Glutamatergic neuron (in vitro differentiated cells): ENCODE data around the gene GMDS. TPM values are rescaled to one million over a fixed set of nuclear protein-coding genes. Genes with fewer than 3 reads are reported as not detected.

Experiments used
- DNase-seq: peaks from one replicate; pipeline ENCODE4 v3.0.0; 2022
- H3K27ac Mint-ChIP-seq: one replicate; pipeline ENCODE4 v1.8.0; 2020; ENCODE audit warnings: mild to moderate bottlenecking, mixed read lengths, inconsistent platforms; ENCODE audit not compliant: unreplicated experiment
- H3K27me3 Mint-ChIP-seq: one replicate; pipeline ENCODE4 v1.8.0; 2020; ENCODE audit warnings: mild to moderate bottlenecking, moderate library complexity, mixed read lengths, inconsistent platforms; ENCODE audit not compliant: unreplicated experiment
- H3K36me3 Mint-ChIP-seq: one replicate; pipeline ENCODE4 v1.8.0; 2020; ENCODE audit warnings: mild to moderate bottlenecking, mixed read lengths, inconsistent platforms; ENCODE audit not compliant: unreplicated experiment
- H3K4me1 Mint-ChIP-seq: one replicate; pipeline ENCODE4 v1.8.0; 2020; ENCODE audit warnings: mild to moderate bottlenecking, low read depth, mixed read lengths, inconsistent platforms; ENCODE audit not compliant: unreplicated experiment
- H3K4me3 Mint-ChIP-seq: one replicate; pipeline ENCODE4 v1.8.0; 2020; ENCODE audit warnings: mild to moderate bottlenecking, mixed read lengths, inconsistent platforms; ENCODE audit not compliant: unreplicated experiment
- H3K9me3 Mint-ChIP-seq: one replicate; pipeline ENCODE4 v1.8.0; 2020; ENCODE audit warnings: mild to moderate bottlenecking, moderate library complexity, mixed read lengths, inconsistent platforms; ENCODE audit not compliant: unreplicated experiment
- total RNA-seq: library from RNA; stranded (reverse); fragmentation: NEBNext Ultra II Directional; extraction: Animal tissue kit (Norgen Biotek cat#: 25700); gene quantifications from one replicate; pipeline ENCODE4 v1.2.1, GENCODE V29; 2021; ENCODE audit not compliant: unreplicated experiment
- TF ChIP-seq, protein P1 (sequence below): fragments of 200-600 bp; sonication (generic); IDR thresholded peaks from one replicate; pipeline ENCODE4 v1.5.0; 2021; ENCODE audit not compliant: partially characterized antibody, unreplicated experiment

The GMDS gene
- total RNA-seq, 1 donor from 2014 or later, result 8.9 TPM

DNA sequence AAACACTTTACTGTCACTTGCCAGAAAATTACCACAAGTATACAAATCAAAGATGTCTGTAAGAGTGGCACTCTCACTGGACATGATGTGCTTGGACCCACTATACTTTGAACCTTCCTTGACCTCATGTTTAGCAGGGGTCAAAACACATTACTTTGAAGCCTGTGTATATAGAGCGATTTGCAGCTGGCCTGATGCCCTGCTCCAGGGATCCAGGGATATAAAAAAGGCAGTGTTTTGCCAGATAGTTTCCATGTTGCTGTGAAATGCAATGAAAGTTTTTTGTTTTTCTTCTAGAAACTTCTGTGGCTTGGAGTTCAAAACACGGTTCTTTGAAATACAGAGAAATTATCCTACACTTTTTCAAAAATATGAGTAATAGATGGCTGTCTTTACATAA lies 470.0 kb downstream of the GMDS start:
- H3K36me3 Mint-ChIP-seq, result no peaks in the 10 kb centered on the region
- peaks cover 2% of the 10 kb centered on the region for H3K27me3 Mint-ChIP-seq
- no peaks in the 10 kb centered on the region for H3K9me3 Mint-ChIP-seq
- H3K27ac Mint-ChIP-seq, result no peak overlapping the region
- no peak overlapping the region for H3K4me3 Mint-ChIP-seq
- H3K4me1 Mint-ChIP-seq, result peaks cover 16% of the 10 kb centered on the region
- no peak for DNase-seq
- TF ChIP-seq, protein P1, sequence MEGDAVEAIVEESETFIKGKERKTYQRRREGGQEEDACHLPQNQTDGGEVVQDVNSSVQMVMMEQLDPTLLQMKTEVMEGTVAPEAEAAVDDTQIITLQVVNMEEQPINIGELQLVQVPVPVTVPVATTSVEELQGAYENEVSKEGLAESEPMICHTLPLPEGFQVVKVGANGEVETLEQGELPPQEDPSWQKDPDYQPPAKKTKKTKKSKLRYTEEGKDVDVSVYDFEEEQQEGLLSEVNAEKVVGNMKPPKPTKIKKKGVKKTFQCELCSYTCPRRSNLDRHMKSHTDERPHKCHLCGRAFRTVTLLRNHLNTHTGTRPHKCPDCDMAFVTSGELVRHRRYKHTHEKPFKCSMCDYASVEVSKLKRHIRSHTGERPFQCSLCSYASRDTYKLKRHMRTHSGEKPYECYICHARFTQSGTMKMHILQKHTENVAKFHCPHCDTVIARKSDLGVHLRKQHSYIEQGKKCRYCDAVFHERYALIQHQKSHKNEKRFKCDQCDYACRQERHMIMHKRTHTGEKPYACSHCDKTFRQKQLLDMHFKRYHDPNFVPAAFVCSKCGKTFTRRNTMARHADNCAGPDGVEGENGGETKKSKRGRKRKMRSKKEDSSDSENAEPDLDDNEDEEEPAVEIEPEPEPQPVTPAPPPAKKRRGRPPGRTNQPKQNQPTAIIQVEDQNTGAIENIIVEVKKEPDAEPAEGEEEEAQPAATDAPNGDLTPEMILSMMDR, result no peak

DNA sequence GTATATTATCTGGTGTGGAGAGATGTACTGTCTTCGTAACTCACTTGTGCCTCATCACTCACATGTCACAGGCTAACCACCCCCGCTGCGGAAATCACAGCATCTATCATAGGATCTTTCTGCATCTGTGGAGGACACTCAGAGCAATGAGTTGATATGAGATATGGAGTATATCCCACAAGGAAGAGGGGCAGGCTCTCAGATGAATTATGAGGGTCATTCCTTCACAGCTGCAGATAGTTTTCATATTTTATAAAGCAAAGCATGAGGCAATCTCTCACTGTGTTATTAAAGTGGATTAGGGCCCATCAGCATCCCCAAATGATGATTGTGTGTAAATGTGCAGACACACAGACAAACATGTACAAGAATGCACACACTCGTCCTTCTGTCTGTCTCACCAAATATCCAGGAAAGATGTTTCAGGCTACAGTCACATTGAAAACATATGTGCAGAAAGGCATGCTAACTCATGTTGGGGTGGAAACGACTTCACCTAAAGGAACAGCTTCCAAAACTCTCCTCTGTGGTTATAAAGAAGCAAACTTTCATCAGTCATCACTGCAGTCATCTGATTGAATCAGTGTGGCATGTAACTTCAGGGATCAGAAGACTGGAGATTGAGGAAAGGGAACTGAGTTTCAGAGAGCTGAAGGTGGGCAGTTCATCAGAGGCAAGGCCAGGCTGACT lies 471.0 kb downstream of the GMDS start:
- no peak for DNase-seq
- Mint-ChIP-seq H3K36me3 (no peaks in the 10 kb centered on the region), H3K9me3 (no peaks in the 10 kb centered on the region), H3K27ac (no peak overlapping the region), H3K4me3 (no peak overlapping the region), H3K27me3 (peaks cover 2% of the 10 kb centered on the region), H3K4me1 (peaks cover 12% of the 10 kb centered on the region)
- TF ChIP-seq, protein P1, result no peak

- H3K9me3 Mint-ChIP-seq, result no peaks in the 10 kb centered on the region
- H3K36me3 Mint-ChIP-seq, result no peaks in the 10 kb centered on the region
- H3K4me3 Mint-ChIP-seq, result no peak overlapping the region
- peaks cover 2% of the 10 kb centered on the region for H3K27me3 Mint-ChIP-seq
- H3K4me1 Mint-ChIP-seq, result peaks cover 11% of the 10 kb centered on the region
- TF ChIP-seq, protein P1, result no peak
- H3K27ac Mint-ChIP-seq, result no peak overlapping the region
- DNase-seq, result no peak
Observed at GRCh38 chr6:1773700-1774099, 471.7 kb downstream of the GMDS start.

DNA sequence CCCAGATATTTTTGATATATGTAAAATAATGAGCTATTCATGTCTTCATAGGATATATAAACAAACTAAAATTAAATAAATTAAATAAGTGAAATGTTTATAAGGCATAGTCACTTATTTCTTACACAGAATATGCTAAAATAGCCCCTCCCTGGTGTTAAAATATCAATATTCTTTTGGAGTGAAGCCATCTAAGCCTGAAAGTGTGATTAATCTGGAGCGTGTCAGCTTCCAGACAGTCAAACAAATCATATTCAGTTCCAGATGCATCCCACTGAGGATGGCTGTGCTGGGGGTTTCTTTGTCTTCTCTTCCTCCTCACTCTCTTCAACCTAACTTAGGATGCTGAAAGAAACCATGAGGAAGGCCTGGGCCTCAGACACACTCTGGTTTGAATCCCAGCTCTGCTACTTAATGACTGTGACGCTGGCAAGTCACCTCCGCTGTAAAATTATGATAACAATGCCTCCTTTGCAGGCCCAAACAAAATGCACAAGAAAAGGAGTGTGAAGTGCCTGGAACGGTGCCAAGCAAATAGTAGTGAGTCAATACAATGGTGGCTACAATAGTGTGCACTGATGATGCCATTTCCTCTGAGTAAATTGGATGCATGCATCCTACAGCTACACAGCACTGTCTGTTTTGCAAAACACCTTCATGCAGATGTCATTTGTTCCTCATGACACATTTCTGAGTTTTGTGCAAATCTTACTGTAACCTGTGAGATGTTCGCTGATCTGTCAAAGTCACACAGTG lies 474.3 kb downstream of the GMDS start:
- peaks cover 2% of the 10 kb centered on the region for H3K27me3 Mint-ChIP-seq
- H3K9me3 Mint-ChIP-seq, result no peaks in the 10 kb centered on the region
- H3K36me3 Mint-ChIP-seq, result no peaks in the 10 kb centered on the region
- TF ChIP-seq, protein P1, result no peak
- peaks cover 13% of the 10 kb centered on the region for H3K4me1 Mint-ChIP-seq
- H3K27ac Mint-ChIP-seq, result no peak overlapping the region
- no peak overlapping the region for H3K4me3 Mint-ChIP-seq
- DNase-seq, result no peak

- TF ChIP-seq, protein P1, result no peak
- no peak for DNase-seq
- H3K36me3 Mint-ChIP-seq, result no peaks in the 10 kb centered on the region
- H3K27ac Mint-ChIP-seq, result no peak overlapping the region
- H3K9me3 Mint-ChIP-seq, result no peaks in the 10 kb centered on the region
- H3K4me3 Mint-ChIP-seq, result no peak overlapping the region
- H3K27me3 Mint-ChIP-seq, result peaks cover 1% of the 10 kb centered on the region
- peaks cover 13% of the 10 kb centered on the region for H3K4me1 Mint-ChIP-seq
Observed at GRCh38 chr6:1770435-1770843, 475.0 kb downstream of the GMDS start.
